DMS53 treated with DMSO at 0.1 percent for 48 hours (cell line): ENCODE results near the gene CTSO.
"Not testable (repeated sequence)": the region's sequence is repeated elsewhere in the genome, so short reads cannot be mapped to it uniquely, and the experiment has no call there.

Experiments
- DNase-seq: peaks from one replicate; lab custom pipeline; 2025; ENCODE audit not compliant: unreplicated experiment; lab: John Stamatoyannopoulos, UW

CTSO gene

GRCh38 chr4:155956461-155956860, 2.8 kb upstream of the CTSO start:
- no peak for DNase-seq

- no peak for DNase-seq
Measured at GRCh38 chr4:155954939-155955338, 1.3 kb upstream of the CTSO start.

- DNase-seq: no peak
Measured at GRCh38 chr4:155954118-155954685, 536 bp upstream of the CTSO start.

GRCh38 chr4:155952501-155952901, 1.2 kb downstream of the CTSO start:
- DNase-seq: no peak

- DNase-seq: no peak
Measured at GRCh38 chr4:155950461-155950860, 3.2 kb downstream of the CTSO start.

- DNase-seq: no peak
Measured at GRCh38 chr4:155948541-155948940, 5.1 kb downstream of the CTSO start.

GRCh38 chr4:155946486-155946885, 7.2 kb downstream of the CTSO start:
- no peak for DNase-seq

GRCh38 chr4:155944516-155944915, 9.2 kb downstream of the CTSO start:
- no peak for DNase-seq

GRCh38 chr4:155943605-155944291, 9.9 kb downstream of the CTSO start:
- no peak for DNase-seq

- DNase-seq: no peak
Measured at GRCh38 chr4:155941820-155942219, 11.8 kb downstream of the CTSO start.

- DNase-seq: no peak
Measured at GRCh38 chr4:155941085-155941790, 12.4 kb downstream of the CTSO start.

GRCh38 chr4:155935389-155935986, 18.2 kb downstream of the CTSO start:
- DNase-seq: no peak

GRCh38 chr4:155934634-155935033, 19.0 kb downstream of the CTSO start:
- DNase-seq: not testable (repeated sequence)

- DNase-seq: no peak
Measured at GRCh38 chr4:155931634-155932033, 22.0 kb downstream of the CTSO start.

- no peak for DNase-seq
Measured at GRCh38 chr4:155930330-155930729, 23.3 kb downstream of the CTSO start.

GRCh38 chr4:155929833-155930232, 23.8 kb downstream of the CTSO start:
- DNase-seq: no peak

GRCh38 chr4:155924637-155925036, 29.0 kb downstream of the CTSO start:
- DNase-seq: no peak

GRCh38 chr4:155921597-155921996, 32.1 kb downstream of the CTSO start:
- DNase-seq: no peak

- no peak for DNase-seq
Measured at GRCh38 chr4:155914782-155915181, 38.9 kb downstream of the CTSO start.

GRCh38 chr4:155911905-155912304, 41.8 kb downstream of the CTSO start:
- no peak for DNase-seq

GRCh38 chr4:155909615-155910226, 43.9 kb downstream of the CTSO start:
- no peak for DNase-seq
